ENCODE data around the gene VSNL1. TPM values are rescaled to one million over a fixed set of nuclear protein-coding genes. Genes with fewer than 3 reads are reported as not detected.
A peak's percentile ranks its signal among the peaks of the same experiment; 100 is the strongest.

The VSNL1 gene
- total RNA-seq, 6 donors from 2014 or later = 0.33 to 1.2 (median 0.94) TPM; not detected in 3

DNA sequence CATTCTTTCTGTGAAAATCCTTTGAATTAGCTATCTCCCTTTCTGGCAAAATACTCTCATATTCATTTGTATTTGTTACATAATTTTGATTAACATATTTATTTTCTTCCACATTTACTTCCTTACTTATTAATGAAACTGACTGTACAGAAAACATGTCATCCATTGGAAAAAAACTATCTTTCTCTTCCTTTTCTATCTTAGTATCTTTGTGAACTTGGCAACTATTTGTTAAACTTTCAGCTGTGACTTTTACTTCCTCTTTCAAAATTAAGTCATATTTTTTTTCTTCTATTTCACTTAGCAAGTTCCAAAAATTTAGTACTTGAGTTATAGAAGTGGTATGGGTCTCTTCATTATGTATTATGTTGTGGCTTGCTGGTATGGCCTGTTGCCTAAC, 24.8 kb upstream of the VSNL1 start:
- no peaks in the 10 kb centered on the region for H3K36me3 ChIP-seq
- DNase-seq (no peak), ATAC-seq (ENCODE audit: low FRiP score in 2 of 2) (no peak)
- H3K27ac ChIP-seq = no peak overlapping the region
- no peak overlapping the region for H3K4me3 ChIP-seq
- TF ChIP-seq EP300 (IDR thresholded peaks at IDR 0.05) (no peak), POLR2A (IDR thresholded peaks at IDR 0.05) (no peak), POLR2AphosphoS5 (IDR thresholded peaks at IDR 0.05) (no peak)
- TF ChIP-seq, protein P1, sequence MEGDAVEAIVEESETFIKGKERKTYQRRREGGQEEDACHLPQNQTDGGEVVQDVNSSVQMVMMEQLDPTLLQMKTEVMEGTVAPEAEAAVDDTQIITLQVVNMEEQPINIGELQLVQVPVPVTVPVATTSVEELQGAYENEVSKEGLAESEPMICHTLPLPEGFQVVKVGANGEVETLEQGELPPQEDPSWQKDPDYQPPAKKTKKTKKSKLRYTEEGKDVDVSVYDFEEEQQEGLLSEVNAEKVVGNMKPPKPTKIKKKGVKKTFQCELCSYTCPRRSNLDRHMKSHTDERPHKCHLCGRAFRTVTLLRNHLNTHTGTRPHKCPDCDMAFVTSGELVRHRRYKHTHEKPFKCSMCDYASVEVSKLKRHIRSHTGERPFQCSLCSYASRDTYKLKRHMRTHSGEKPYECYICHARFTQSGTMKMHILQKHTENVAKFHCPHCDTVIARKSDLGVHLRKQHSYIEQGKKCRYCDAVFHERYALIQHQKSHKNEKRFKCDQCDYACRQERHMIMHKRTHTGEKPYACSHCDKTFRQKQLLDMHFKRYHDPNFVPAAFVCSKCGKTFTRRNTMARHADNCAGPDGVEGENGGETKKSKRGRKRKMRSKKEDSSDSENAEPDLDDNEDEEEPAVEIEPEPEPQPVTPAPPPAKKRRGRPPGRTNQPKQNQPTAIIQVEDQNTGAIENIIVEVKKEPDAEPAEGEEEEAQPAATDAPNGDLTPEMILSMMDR (IDR thresholded peaks at IDR 0.05) = no peak
- H3K4me1 ChIP-seq = peaks cover 0 to 11% (median 9%) of the 10 kb centered on the region in 4 donors
- H3K9me3 ChIP-seq = no peaks in the 10 kb centered on the region
- H3K27me3 ChIP-seq = no peaks in the 10 kb centered on the region

DNA sequence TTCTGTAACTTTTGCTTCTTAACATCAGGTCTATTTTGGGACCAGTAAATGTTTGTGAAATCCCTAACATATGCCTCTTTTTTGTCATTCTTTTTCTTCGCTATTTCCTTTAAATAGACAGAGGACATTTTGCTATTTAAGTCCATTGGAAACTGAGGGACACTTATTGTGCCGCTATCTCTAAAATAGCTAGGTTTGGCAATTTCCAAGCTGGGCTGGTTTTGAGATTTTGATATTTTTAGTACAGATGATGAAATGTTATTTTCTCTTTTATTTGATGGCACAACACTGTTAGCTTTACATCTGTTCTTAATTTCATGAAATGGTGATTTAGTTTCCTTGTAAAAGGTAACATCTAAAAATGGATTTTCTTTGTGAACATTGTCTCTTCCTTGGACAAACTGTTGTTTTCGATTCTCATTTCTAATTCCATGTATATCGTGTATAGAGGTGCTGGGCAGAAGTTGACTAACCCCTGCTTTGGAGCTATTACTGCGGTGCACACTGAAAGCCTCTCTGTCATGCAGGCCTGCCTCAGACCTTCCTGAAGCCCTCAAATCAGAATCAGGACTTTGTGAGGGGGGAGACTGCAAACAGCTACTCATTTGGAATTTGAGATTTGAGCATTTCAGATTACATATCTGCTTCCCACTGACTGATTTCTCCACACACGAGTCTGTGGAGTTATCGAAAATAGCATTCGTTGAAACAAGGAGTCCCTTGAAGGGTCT, 22.9 kb upstream of the VSNL1 start:
- Histone ChIP-seq H3K36me3 (no peaks in the 10 kb centered on the region), H3K27ac (peak overlapping the region in 1 of 4 donors; percentile 31), H3K4me1 (peaks cover 0 to 11% (median 9%) of the 10 kb centered on the region in 4 donors), H3K27me3 (no peaks in the 10 kb centered on the region), H3K4me3 (peak overlapping the region in 3 of 4 donors; percentile 32 to 47 (median 46)), H3K9me3 (no peaks in the 10 kb centered on the region)
- TF ChIP-seq POLR2AphosphoS5 (IDR thresholded peaks at IDR 0.05) = no peak
- no peak for TF ChIP-seq POLR2A (IDR thresholded peaks at IDR 0.05)
- TF ChIP-seq, protein P1 (IDR thresholded peaks at IDR 0.05) = no peak
- TF ChIP-seq EP300 (IDR thresholded peaks at IDR 0.05) = no peak
- ATAC-seq (ENCODE audit: low FRiP score in 2 of 2) (peak in 1 of 2 donors; percentile 9), DNase-seq (no peak)
- WGBS, 2 donors = 39 to 44% methylated on average over 8 of the region's 8 CpGs

DNA sequence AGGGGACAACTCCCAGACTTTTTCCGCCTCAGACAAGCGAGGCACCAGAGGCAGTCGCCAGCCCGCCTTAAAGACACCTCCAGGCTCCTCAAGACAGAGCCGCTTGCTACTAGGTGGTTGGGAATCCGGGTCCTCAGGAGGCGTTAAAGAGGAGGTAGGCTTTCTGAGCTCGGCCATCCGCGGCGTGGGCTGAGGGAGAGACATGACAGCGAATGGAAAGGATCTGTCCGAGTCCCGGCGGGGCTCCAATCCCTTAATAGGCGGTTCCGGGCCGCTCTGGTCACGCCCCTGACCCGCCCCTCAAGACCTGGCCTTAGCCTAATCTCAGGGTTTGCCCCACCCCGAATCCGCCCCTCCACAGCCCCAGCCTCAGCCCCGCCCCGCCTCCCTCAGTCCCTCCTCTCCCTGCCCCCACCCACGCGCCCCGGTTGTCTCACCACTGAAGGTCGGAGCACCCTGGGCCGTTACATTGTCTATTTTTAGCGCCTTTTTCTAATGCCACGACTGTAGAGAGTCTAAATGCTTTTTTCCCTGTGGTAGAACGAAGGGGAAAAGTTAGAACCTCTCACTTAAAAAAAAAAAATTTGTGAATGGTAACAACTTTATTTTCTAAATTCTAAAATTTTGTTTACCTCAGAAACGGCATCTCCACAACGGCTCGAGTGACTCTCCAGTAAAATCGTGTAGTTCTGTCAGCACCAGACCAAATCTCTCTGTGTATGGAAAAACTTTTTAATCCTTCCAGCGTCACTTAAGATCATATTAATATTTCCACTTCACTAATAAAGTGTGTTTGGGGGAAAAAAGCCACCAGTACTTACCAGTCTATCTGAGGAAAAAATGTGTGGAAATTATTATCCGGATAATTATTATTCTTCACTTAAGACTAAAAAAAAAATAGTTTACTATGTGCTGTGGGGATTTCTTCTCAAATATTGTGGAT, 22.0 kb upstream of the VSNL1 start, which contains the start of gene RAD51AP2:
TSS of gene RAD51AP2 (minus strand) at position 229 of the 943 bp plus-strand sequence. CDS start at position 204, 25 bp downstream.
- Histone ChIP-seq H3K9me3 (no peaks in the 10 kb centered on the region), H3K4me3 (peak within 1 kb of the TSS in 3 of 4 donors; percentile 32 to 47 (median 46)), H3K27ac (peak within 1 kb of the TSS in 1 of 4 donors; percentile 31), H3K36me3 (no peaks in the 10 kb centered on the region), H3K27me3 (no peaks in the 10 kb centered on the region), H3K4me1 (peaks cover 0 to 11% (median 9%) of the 10 kb centered on the region in 4 donors)
- ATAC-seq (ENCODE audit: low FRiP score in 2 of 2) (peak; percentile 98 to 100), DNase-seq (peak; percentile 67 to 89)
- WGBS, 2 donors = 6 to 10% methylated on average over 21 to 37 of the region's 38 CpGs
- TF ChIP-seq EP300 (IDR thresholded peaks at IDR 0.05) = no peak
- no peak for TF ChIP-seq POLR2AphosphoS5 (IDR thresholded peaks at IDR 0.05)
- TF ChIP-seq, protein P1 (IDR thresholded peaks at IDR 0.05) = no peak
- no peak for TF ChIP-seq POLR2A (IDR thresholded peaks at IDR 0.05)

DNA sequence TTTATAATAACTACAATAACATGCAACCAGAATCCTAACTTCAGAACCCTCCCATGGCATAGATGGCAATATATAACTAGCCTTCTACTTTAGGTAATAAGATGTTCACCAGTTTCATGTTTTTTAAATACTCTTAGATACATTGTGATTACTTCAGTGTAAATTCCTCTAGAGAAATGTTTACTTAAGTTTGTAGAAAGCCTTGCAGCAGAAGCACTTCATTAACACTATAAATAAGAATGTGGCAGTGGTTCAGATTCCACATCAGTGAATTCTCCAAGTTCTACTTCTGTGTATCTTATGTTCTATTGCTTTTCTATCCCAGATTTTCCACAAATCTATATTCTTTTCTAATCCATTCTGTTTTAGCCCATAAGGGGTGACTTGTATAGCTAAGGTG, 21.0 kb upstream of the VSNL1 start:
- H3K4me3 ChIP-seq = no peak overlapping the region
- DNase-seq (no peak), ATAC-seq (ENCODE audit: low FRiP score in 2 of 2) (no peak)
- no peaks in the 10 kb centered on the region for H3K9me3 ChIP-seq
- no peak overlapping the region for H3K27ac ChIP-seq
- H3K4me1 ChIP-seq = peaks cover 0 to 11% (median 9%) of the 10 kb centered on the region in 4 donors
- TF ChIP-seq POLR2A (IDR thresholded peaks at IDR 0.05) (no peak), POLR2AphosphoS5 (IDR thresholded peaks at IDR 0.05) (no peak), EP300 (IDR thresholded peaks at IDR 0.05) (no peak)
- TF ChIP-seq, protein P1 (IDR thresholded peaks at IDR 0.05) = no peak
- no peaks in the 10 kb centered on the region for H3K36me3 ChIP-seq
- H3K27me3 ChIP-seq = no peaks in the 10 kb centered on the region

Data from upper lobe of left lung (tissue), 6 donors.